ENCODE measurements around the gene YTHDC1. TPM values are rescaled to one million over a fixed set of nuclear protein-coding genes. Genes with fewer than 3 reads are reported as not detected.

Gene YTHDC1
- total RNA-seq, 1 experiment from 2014 or later: 68.9 TPM

- Histone ChIP-seq H3K4me2 (ENCODE audit: low read length) (no peak overlapping the region), H3K4me1 (ENCODE audit: control insufficient read depth in 1 of 2, insufficient read depth in 2 of 2, low read length in 2 of 2) (no peaks in the 10 kb centered on the region), H2AFZ (ENCODE audit: low read depth, low read length, poor library complexity, severe bottlenecking) (no peak overlapping the region), H3K36me3 (ENCODE audit: control insufficient read depth in 1 of 2, insufficient read depth in 2 of 2, low read length in 2 of 2) (no peaks in the 10 kb centered on the region), H3K9me3 (ENCODE audit: control insufficient read depth in 1 of 2, insufficient read depth in 1 of 2, low read depth in 1 of 2, low read length in 2 of 2) (no peaks in the 10 kb centered on the region), H3K27me3 (ENCODE audit: insufficient read depth, low read length) (no peaks in the 10 kb centered on the region), H3K4me3 (replicated peaks in 1 of 2; ENCODE audit: low read depth in 1 of 2, low read length in 2 of 2) (no peak overlapping the region), H4K20me1 (ENCODE audit: insufficient read depth) (no peaks in the 10 kb centered on the region), H3K27ac (ENCODE audit: low read depth, low read length) (no peak overlapping the region), H3K9me2 (ENCODE audit: insufficient read depth) (no peaks in the 10 kb centered on the region), H3K79me2 (ENCODE audit: insufficient read depth, low read length) (no peaks in the 10 kb centered on the region), H3K9ac (ENCODE audit: low read length) (no peak overlapping the region)
- DNase-seq (ENCODE audit: low read depth, low spot score) (no peak), ATAC-seq (no peak)
- intact Hi-C loops (cut with micrococcal nuclease): no loop called here
- BruUV-seq (replicated peaks): no TSS peak
- TF ChIP-seq, protein P1, sequence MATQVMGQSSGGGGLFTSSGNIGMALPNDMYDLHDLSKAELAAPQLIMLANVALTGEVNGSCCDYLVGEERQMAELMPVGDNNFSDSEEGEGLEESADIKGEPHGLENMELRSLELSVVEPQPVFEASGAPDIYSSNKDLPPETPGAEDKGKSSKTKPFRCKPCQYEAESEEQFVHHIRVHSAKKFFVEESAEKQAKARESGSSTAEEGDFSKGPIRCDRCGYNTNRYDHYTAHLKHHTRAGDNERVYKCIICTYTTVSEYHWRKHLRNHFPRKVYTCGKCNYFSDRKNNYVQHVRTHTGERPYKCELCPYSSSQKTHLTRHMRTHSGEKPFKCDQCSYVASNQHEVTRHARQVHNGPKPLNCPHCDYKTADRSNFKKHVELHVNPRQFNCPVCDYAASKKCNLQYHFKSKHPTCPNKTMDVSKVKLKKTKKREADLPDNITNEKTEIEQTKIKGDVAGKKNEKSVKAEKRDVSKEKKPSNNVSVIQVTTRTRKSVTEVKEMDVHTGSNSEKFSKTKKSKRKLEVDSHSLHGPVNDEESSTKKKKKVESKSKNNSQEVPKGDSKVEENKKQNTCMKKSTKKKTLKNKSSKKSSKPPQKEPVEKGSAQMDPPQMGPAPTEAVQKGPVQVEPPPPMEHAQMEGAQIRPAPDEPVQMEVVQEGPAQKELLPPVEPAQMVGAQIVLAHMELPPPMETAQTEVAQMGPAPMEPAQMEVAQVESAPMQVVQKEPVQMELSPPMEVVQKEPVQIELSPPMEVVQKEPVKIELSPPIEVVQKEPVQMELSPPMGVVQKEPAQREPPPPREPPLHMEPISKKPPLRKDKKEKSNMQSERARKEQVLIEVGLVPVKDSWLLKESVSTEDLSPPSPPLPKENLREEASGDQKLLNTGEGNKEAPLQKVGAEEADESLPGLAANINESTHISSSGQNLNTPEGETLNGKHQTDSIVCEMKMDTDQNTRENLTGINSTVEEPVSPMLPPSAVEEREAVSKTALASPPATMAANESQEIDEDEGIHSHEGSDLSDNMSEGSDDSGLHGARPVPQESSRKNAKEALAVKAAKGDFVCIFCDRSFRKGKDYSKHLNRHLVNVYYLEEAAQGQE (IDR thresholded peaks at IDR 0.05; ENCODE audit: low read depth): no peak
- TF ChIP-seq ZFX (IDR thresholded peaks at IDR 0.05): no peak
- no peak for TF ChIP-seq CBX3 (IDR thresholded peaks at IDR 0.05; ENCODE audit: low read depth)
- no peak for TF ChIP-seq CEBPB (IDR thresholded peaks at IDR 0.05; ENCODE audit: low read depth)
- no peak for TF ChIP-seq CTCF (IDR thresholded peaks at IDR 0.05 in 2 of 3, conservative IDR thresholded peaks at IDR 0.05 in 1 of 3; ENCODE audit: borderline replicate concordance in 1 of 3, insufficient read depth in 1 of 3, low read depth in 2 of 3, low read length in 2 of 3)
- no peak for TF ChIP-seq POLR2A (IDR thresholded peaks at IDR 0.05; ENCODE audit: borderline replicate concordance, extremely low read depth, insufficient read depth, insufficient read length)
- POLR2A ChIA-PET: no interaction called here
- RAD21 ChIA-PET (ENCODE audit: low non-redundant PET in 1 of 2, low total read pairs in 2 of 2, uncharacterized antibody in 2 of 2, unreplicated experiment in 2 of 2): no interaction called here
- CTCF ChIA-PET: no interaction called here
These were observed 33.2 kb upstream of the YTHDC1 start for GRCh38 chr4:68383115-68383514.

Data from HCT116 (cell line).